HFFc6 (cell line): ENCODE data around the gene SAPCD2. TPM values are rescaled to one million over a fixed set of nuclear protein-coding genes. Genes with fewer than 3 reads are reported as not detected.

Source experiments
- DNase-seq: peaks from one replicate; pipeline ENCODE4 v3.0.0-alpha.2; 2018
- H3K27ac Mint-ChIP-seq: 2 replicates; pipeline ENCODE4 v1.8.0; 2020; ENCODE audit warnings: mild to moderate bottlenecking, mixed read lengths
- H3K27me3 Mint-ChIP-seq: 2 replicates; pipeline ENCODE4 v1.8.0; 2021; ENCODE audit warnings: mild to moderate bottlenecking, moderate library complexity, mixed read lengths; ENCODE audit not compliant: insufficient read depth
- H3K36me3 Mint-ChIP-seq: 2 replicates; pipeline ENCODE4 v1.8.0; 2021; ENCODE audit warnings: low read depth, mixed read lengths
- H3K4me1 Mint-ChIP-seq: 2 replicates; pipeline ENCODE4 v1.8.0; 2020; ENCODE audit warnings: low read depth, mixed read lengths
- H3K4me3 Mint-ChIP-seq: 2 replicates; pipeline ENCODE4 v1.8.0; 2020; ENCODE audit warnings: mild to moderate bottlenecking, moderate library complexity, mixed read lengths
- H3K9me3 Mint-ChIP-seq: 2 replicates; pipeline ENCODE4 v1.8.0; 2020; ENCODE audit warnings: mild to moderate bottlenecking, mixed read lengths
- CTCF ChIP-seq: fragments of 200-600 bp; sonication (generic); IDR thresholded peaks from 2 replicates; pipeline ENCODE4 v1.5.0; 2021; ENCODE audit warnings: antibody characterized with exemption, mild to moderate bottlenecking
- total RNA-seq, 6 experiments: library from RNA; stranded (reverse); fragmentation: NEBNext Ultra II Directional; extraction: Animal tissue kit (Norgen Biotek cat#: 25700); gene quantifications; 2 replicates in 1 of 6; 3 replicates in 5 of 6; pipeline ENCODE4 v1.2.3, GENCODE V29; 2021

The SAPCD2 gene
- total RNA-seq, 6 experiments from 2014 or later: 7.7 to 14.8 (median 11.3) TPM

GRCh38 chr9:137055385-137056364 lies 14.7 kb downstream of the SAPCD2 start:
- TF ChIP-seq CTCF: no peak
- Mint-ChIP-seq H3K36me3 (no peaks in the 10 kb centered on the region), H3K4me3 (no peak overlapping the region), H3K27ac (no peak overlapping the region), H3K4me1 (peaks cover 6% of the 10 kb centered on the region), H3K9me3 (no peaks in the 10 kb centered on the region), H3K27me3 (peaks cover 12% of the 10 kb centered on the region)
- peak; percentile 32 for DNase-seq

- no peak for DNase-seq
- Mint-ChIP-seq H3K9me3 (no peaks in the 10 kb centered on the region), H3K36me3 (no peaks in the 10 kb centered on the region), H3K27ac (no peak overlapping the region), H3K4me1 (peaks cover 6% of the 10 kb centered on the region), H3K27me3 (peaks cover 12% of the 10 kb centered on the region), H3K4me3 (no peak overlapping the region)
- no peak for TF ChIP-seq CTCF
Measured at GRCh38 chr9:137054932-137055384, 15.4 kb downstream of the SAPCD2 start.

GRCh38 chr9:137053944-137054931 lies 16.1 kb downstream of the SAPCD2 start, which contains the start of gene ENTPD2:
TSS of gene ENTPD2 (minus strand) at chr9:137054061. CDS start at chr9:137053997, 64 bp downstream.
- no peak within 1 kb of the TSS for H3K27ac Mint-ChIP-seq
- H3K4me3 Mint-ChIP-seq: no peak within 1 kb of the TSS
- no peak for DNase-seq
- no peaks in the 10 kb centered on the region for H3K36me3 Mint-ChIP-seq
- no peak for TF ChIP-seq CTCF
- peaks cover 6% of the 10 kb centered on the region for H3K4me1 Mint-ChIP-seq
- H3K9me3 Mint-ChIP-seq: no peaks in the 10 kb centered on the region
- peaks cover 17% of the 10 kb centered on the region for H3K27me3 Mint-ChIP-seq

- H3K36me3 Mint-ChIP-seq: no peaks in the 10 kb centered on the region
- H3K4me3 Mint-ChIP-seq: no peak overlapping the region
- peaks cover 6% of the 10 kb centered on the region for H3K4me1 Mint-ChIP-seq
Measured at GRCh38 chr9:137052998-137053943, 17.1 kb downstream of the SAPCD2 start.

More at GRCh38 chr9:137052998-137053943, 17.1 kb downstream of the SAPCD2 start:
- no peak overlapping the region for H3K27ac Mint-ChIP-seq
- H3K27me3 Mint-ChIP-seq: peaks cover 17% of the 10 kb centered on the region
- H3K9me3 Mint-ChIP-seq: no peaks in the 10 kb centered on the region
- no peak for DNase-seq
- TF ChIP-seq CTCF: no peak
